B cell (primary cell): ENCODE results near the gene EIF2B2. TPM values are rescaled to one million over a fixed set of nuclear protein-coding genes. Genes with fewer than 3 reads are reported as not detected.

Source experiments
- ATAC-seq: fragments of 200-7000 bp; cut with Tn5 transposase; one replicate; pipeline ENCODE4 v1.10.0; 2021; ENCODE audit warnings: low read depth, mild to moderate bottlenecking, moderate number of reproducible peaks, moderate library complexity
- CTCF ChIA-PET: fragments of 350-600 bp; sonication (Branson Sonifier 250); formaldehyde crosslinking; loops from one replicate; lab custom pipeline; 2021; ENCODE audit warnings: antibody characterized with exemption, inconsistent platforms; lab: Charles Lee
- POLR2A ChIA-PET: fragments of 350-600 bp; sonication (Branson Sonifier 250); formaldehyde crosslinking; loops from one replicate; lab custom pipeline; 2021; ENCODE audit warnings: antibody characterized with exemption; lab: Charles Lee
- DNase-seq: peaks from one replicate; pipeline ENCODE4 v3.0.0; 2013
- H2AFZ ChIP-seq: 2 replicates; pipeline ENCODE4 v1.6.1; 2012; ENCODE audit warnings: mild to moderate bottlenecking, low read depth, low read length; ENCODE audit not compliant: insufficient read depth, poor library complexity, severe bottlenecking
- H3K27ac ChIP-seq, 2 donors: 1 replicate in 1 of 2; 2 replicates in 1 of 2; pipeline ENCODE4 v1.5.1; 2012 to 2013; ENCODE audit warnings: low read length in 2 of 2, mild to moderate bottlenecking in 2 of 2, moderate library complexity in 1 of 2
- H3K27me3 ChIP-seq, 4 experiments: fragments of 200-600 bp in 1 of 4; sonication (generic) in 1 of 4; replicated peaks in 1 of 4; 1 replicate in 2 of 4; 2 replicates in 2 of 4; pipeline versions ENCODE4 v1.6.1 to v1.7.0; 2013 to 2016; ENCODE audit warnings: low read length in 3 of 4, mild to moderate bottlenecking in 2 of 4, mixed read lengths in 1 of 4, moderate library complexity in 1 of 4; ENCODE audit not compliant: insufficient read depth in 4 of 4, control insufficient read depth in 3 of 4; ENCODE audit errors: control extremely low read depth in 1 of 4
- H3K36me3 ChIP-seq, 2 experiments: replicated peaks in 1 of 2; 1 replicate in 1 of 2; 2 replicates in 1 of 2; pipeline versions ENCODE4 v1.6.1 to v1.7.1; 2013; ENCODE audit warnings: low read length in 1 of 2; ENCODE audit not compliant: insufficient read depth in 2 of 2, control insufficient read depth in 1 of 2; ENCODE audit errors: control extremely low read depth in 1 of 2, extremely low read depth in 1 of 2
- H3K4me1 ChIP-seq, 2 donors: fragments of 200-600 bp in 1 of 2; sonication (generic) in 1 of 2; 1 replicate in 1 of 2; 2 replicates in 1 of 2; pipeline versions ENCODE4 v1.5.1 to v1.6.1; 2013 to 2017; ENCODE audit warnings: low read length in 2 of 2; ENCODE audit not compliant: control insufficient read depth in 2 of 2, insufficient read depth in 2 of 2
- H3K4me2 ChIP-seq: replicated peaks from 2 replicates; pipeline ENCODE3; 2012; ENCODE audit warnings: mild to moderate bottlenecking, low read depth, low read length; ENCODE audit not compliant: poor library complexity, severe bottlenecking
- H3K4me3 ChIP-seq, 5 experiments: fragments of 200-600 bp in 1 of 5; sonication (generic) in 1 of 5; 1 replicate in 3 of 5; 2 replicates in 2 of 5; pipeline versions ENCODE4 v1.5.1 to v1.7.0; 2011 to 2016; ENCODE audit warnings: low read length in 4 of 5, mild to moderate bottlenecking in 4 of 5, low read depth in 2 of 5, control low read depth in 1 of 5, moderate library complexity in 1 of 5; ENCODE audit not compliant: insufficient read depth in 1 of 5; ENCODE audit errors: control extremely low read depth in 1 of 5, extremely low read depth in 1 of 5
- H3K79me2 ChIP-seq: fragments of 200-600 bp; sonication (generic); one replicate; pipeline ENCODE4 v1.6.0; 2016; ENCODE audit warnings: low read length; ENCODE audit not compliant: control insufficient read depth, insufficient read depth
- H3K9ac ChIP-seq: fragments of 200-600 bp; sonication (generic); 2 replicates; pipeline ENCODE4 v1.6.1; 2017; ENCODE audit warnings: mild to moderate bottlenecking, low read length, moderate library complexity
- H3K9me3 ChIP-seq, 3 donors: one replicate each; pipeline versions ENCODE4 v1.6.1 to v1.7.1; 2013; ENCODE audit warnings: low read length in 2 of 3; ENCODE audit not compliant: control insufficient read depth in 2 of 3, insufficient read depth in 1 of 3; ENCODE audit errors: control extremely low read depth in 1 of 3
- H4K20me1 ChIP-seq: 2 replicates; pipeline ENCODE4 v1.6.0; 2012; ENCODE audit warnings: mild to moderate bottlenecking, low read length; ENCODE audit not compliant: insufficient read depth, control insufficient read depth, poor library complexity, severe bottlenecking
- H3K27ac Mint-ChIP-seq: one replicate; pipeline ENCODE4 v1.8.0; 2021; ENCODE audit warnings: mixed read lengths
- H3K27me3 Mint-ChIP-seq: one replicate; pipeline ENCODE4 v1.8.0; 2021; ENCODE audit warnings: mixed read lengths
- H3K4me1 Mint-ChIP-seq: one replicate; pipeline ENCODE4 v1.8.0; 2021; ENCODE audit warnings: mixed read lengths
- H3K4me3 Mint-ChIP-seq: one replicate; pipeline ENCODE4 v1.8.0; 2021; ENCODE audit warnings: mixed read lengths
- H3K9me3 Mint-ChIP-seq: one replicate; pipeline ENCODE4 v1.8.0; 2022; ENCODE audit warnings: mixed read lengths; ENCODE audit not compliant: insufficient read depth
- EZH2 ChIP-seq: IDR thresholded peaks from 2 replicates; pipeline ENCODE4 v1.6.1; 2012; ENCODE audit warnings: borderline replicate concordance, low read depth, mild to moderate bottlenecking, moderate library complexity, low read length; ENCODE audit not compliant: insufficient read depth, poor library complexity, severe bottlenecking
- WGBS: methylation state at CpG from one replicate; pipeline ENCODE4 v1.1.5; 2013; ENCODE audit warnings: missing lambda C conversion rate; ENCODE audit not compliant: insufficient coverage; 5-methylcytosine and 5-hydroxymethylcytosine counted together
- intact Hi-C: fragments of 100-400 bp; cut with micrococcal nuclease; formaldehyde crosslinking; loops from one replicate; pipeline ENCODE4 v1.10.0; 2022
- polyA plus RNA-seq: library from polyadenylated mRNA; depleted of rRNA; stranded (reverse); fragments of >200 nt; gene quantifications from 2 replicates; pipeline ENCODE4 v1.2.3, GENCODE V29; 2012
- total RNA-seq, 2 donors: library from RNA; stranded (reverse); fragments of 120-200 nt in 1 of 2; gene quantifications; 1 replicate in 1 of 2; 2 replicates in 1 of 2; pipeline versions ENCODE4 v1.2.3 to v1.2.4, GENCODE V29; 2013 to 2022
- TF ChIP-seq, protein P1 (sequence below): fragments of 200-600 bp; IDR thresholded peaks from one replicate; pipeline ENCODE4 v1.8.0; 2022; ENCODE audit warnings: antibody characterized with exemption, mild to moderate bottlenecking

EIF2B2 gene
- total and polyA plus RNA-seq, 2 donors (not counting 1 experiment from before 2014, with no cell fraction given): 25.5 to 27.6 TPM

- H3K79me2 ChIP-seq: peaks cover 22% of the 10 kb centered on the region
- POLR2A ChIA-PET: interaction anchor here (0.8 kb wide), 1 partner anchor 15 kb away, joined by 3 read pairs; the partner anchor contains the start of gene ACYP1
- ATAC-seq: no peak
- no peak overlapping the region for H2AFZ ChIP-seq
- CTCF ChIA-PET: interaction anchor here (1.2 to 1.5 kb wide), 2 partner anchors 14 to 18 kb away, joined by 3 read pairs; no protein-coding TSS in a partner anchor
- intact Hi-C loops: no loop called here
- peaks cover 9 to 10% of the 10 kb centered on the region in 2 donors for H3K4me1 ChIP-seq
- no peak overlapping the region for H3K4me2 ChIP-seq
- Mint-ChIP-seq H3K27me3 (no peaks in the 10 kb centered on the region), H3K4me3 (no peak overlapping the region), H3K9me3 (no peaks in the 10 kb centered on the region), H3K4me1 (peaks cover 26% of the 10 kb centered on the region), H3K27ac (no peak overlapping the region)
- no peak overlapping the region for H3K9ac ChIP-seq
- TF ChIP-seq, protein P1, sequence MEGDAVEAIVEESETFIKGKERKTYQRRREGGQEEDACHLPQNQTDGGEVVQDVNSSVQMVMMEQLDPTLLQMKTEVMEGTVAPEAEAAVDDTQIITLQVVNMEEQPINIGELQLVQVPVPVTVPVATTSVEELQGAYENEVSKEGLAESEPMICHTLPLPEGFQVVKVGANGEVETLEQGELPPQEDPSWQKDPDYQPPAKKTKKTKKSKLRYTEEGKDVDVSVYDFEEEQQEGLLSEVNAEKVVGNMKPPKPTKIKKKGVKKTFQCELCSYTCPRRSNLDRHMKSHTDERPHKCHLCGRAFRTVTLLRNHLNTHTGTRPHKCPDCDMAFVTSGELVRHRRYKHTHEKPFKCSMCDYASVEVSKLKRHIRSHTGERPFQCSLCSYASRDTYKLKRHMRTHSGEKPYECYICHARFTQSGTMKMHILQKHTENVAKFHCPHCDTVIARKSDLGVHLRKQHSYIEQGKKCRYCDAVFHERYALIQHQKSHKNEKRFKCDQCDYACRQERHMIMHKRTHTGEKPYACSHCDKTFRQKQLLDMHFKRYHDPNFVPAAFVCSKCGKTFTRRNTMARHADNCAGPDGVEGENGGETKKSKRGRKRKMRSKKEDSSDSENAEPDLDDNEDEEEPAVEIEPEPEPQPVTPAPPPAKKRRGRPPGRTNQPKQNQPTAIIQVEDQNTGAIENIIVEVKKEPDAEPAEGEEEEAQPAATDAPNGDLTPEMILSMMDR: no peak
- TF ChIP-seq EZH2: no peak
- no peak overlapping the region for H3K27ac ChIP-seq
- no peak overlapping the region for H3K4me3 ChIP-seq
- H3K27me3 ChIP-seq: no peaks in the 10 kb centered on the region
- H4K20me1 ChIP-seq: no peaks in the 10 kb centered on the region
- 95% methylated on average over 5 of the region's 5 CpGs for WGBS
- no peak for DNase-seq
- H3K36me3 ChIP-seq: no peaks in the 10 kb centered on the region
- no peaks in the 10 kb centered on the region for H3K9me3 ChIP-seq
Measured at GRCh38 chr14:75049136-75049535, 46.4 kb downstream of the EIF2B2 start.

DNA sequence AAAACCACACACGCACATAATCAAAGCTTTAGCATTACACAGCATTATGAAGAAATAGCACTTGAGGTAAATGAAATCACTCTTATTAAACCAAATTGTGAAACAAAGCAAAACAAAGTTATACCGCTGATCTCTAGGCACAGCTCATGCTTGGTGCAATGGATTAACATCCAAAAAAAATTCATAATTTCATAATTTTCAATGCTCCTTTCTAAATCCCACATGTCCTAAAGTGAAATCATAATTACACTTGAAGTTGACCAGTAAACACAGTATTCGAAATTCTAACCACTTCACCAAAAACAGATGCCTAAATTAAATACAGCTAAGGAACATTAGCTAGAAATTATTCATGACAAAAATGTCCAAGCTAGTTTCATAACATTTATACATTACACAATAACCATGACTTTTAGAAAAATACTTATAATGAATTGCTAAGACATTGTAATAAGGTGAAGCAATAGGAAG lies 47.0 kb downstream of the EIF2B2 start:
- peaks cover 22% of the 10 kb centered on the region for H3K79me2 ChIP-seq

More for the DNA sequence above, 47.0 kb downstream of the EIF2B2 start:
- no peaks in the 10 kb centered on the region for H3K27me3 ChIP-seq
- H3K4me3 ChIP-seq: no peak overlapping the region
- H3K4me1 Mint-ChIP-seq: peaks cover 21% of the 10 kb centered on the region
- no peak overlapping the region for H3K9ac ChIP-seq
- H3K4me3 Mint-ChIP-seq: peak overlapping the region; percentile 97
- POLR2A ChIA-PET: no interaction called here
- no peak overlapping the region for H2AFZ ChIP-seq
- no peaks in the 10 kb centered on the region for H3K9me3 ChIP-seq
- H3K9me3 Mint-ChIP-seq: no peaks in the 10 kb centered on the region
- H3K36me3 ChIP-seq: no peaks in the 10 kb centered on the region
- no peaks in the 10 kb centered on the region for H3K27me3 Mint-ChIP-seq
- CTCF ChIA-PET: interaction anchor here (1.2 to 1.5 kb wide), 2 partner anchors 13 to 17 kb away, joined by 3 read pairs; no protein-coding TSS in a partner anchor
- intact Hi-C loops: no loop called here
- peaks cover 9 to 10% of the 10 kb centered on the region in 2 donors for H3K4me1 ChIP-seq
- no peak overlapping the region for H3K27ac ChIP-seq
- no peaks in the 10 kb centered on the region for H4K20me1 ChIP-seq
- WGBS: no CpG with 5 or more reads among the region's 3 CpGs
- H3K4me2 ChIP-seq: peak overlapping the region; percentile 87
- DNase-seq (no peak), ATAC-seq (no peak)
- H3K27ac Mint-ChIP-seq: no peak overlapping the region
- no peak for TF ChIP-seq EZH2
- TF ChIP-seq, protein P1: no peak
